ENCODE data around the gene SMCO4. TPM values are rescaled to one million over a fixed set of nuclear protein-coding genes. Genes with fewer than 3 reads are reported as not detected.

Gene SMCO4
- total RNA-seq, 3 donors from 2014 or later: 37.5 to 75.4 (median 41.5) TPM

Other genes with a start within 250 kb of the SMCO4 start
- gene DEUP1, start 212.6 kb downstream of the SMCO4 start, total RNA-seq: not detected
- gene CEP295, start 118.3 kb upstream of the SMCO4 start, total RNA-seq: 10 to 100 TPM in 2 of 3 donors, 1 to 10 TPM in 1; 9.5 to 11.4 (median 10.2) TPM
- gene TAF1D, start 198.1 kb upstream of the SMCO4 start, total RNA-seq: 10 to 100 TPM; 64.7 to 85.2 (median 84.0) TPM
- 10 to 100 TPM; 42.8 to 96.0 (median 48.0) TPM for gene C11orf54, start 198.3 kb upstream of the SMCO4 start, total RNA-seq
- gene MED17, start 240.9 kb upstream of the SMCO4 start, total RNA-seq: 10 to 100 TPM; 22.3 to 33.8 (median 29.6) TPM